GM21723 (cell line): ENCODE measurements around the gene PIK3R2.
"Not testable (repeated sequence)": the region's sequence is repeated elsewhere in the genome, so short reads cannot be mapped to it uniquely, and the experiment has no call there.

Experiments
- ATAC-seq: cut with Tn5 transposase; IDR thresholded peaks from one replicate; pipeline ENCODE4 v1.9.1; 2021; ENCODE audit warnings: mild to moderate bottlenecking, moderate library complexity; ENCODE audit not compliant: unreplicated experiment

Gene PIK3R2

GRCh38 chr19:18152442-18152816, 534 bp upstream of the PIK3R2 start:
- ATAC-seq = peak; percentile 63

- ATAC-seq = no peak
Observed at GRCh38 chr19:18153556-18154134, 682 bp downstream of the PIK3R2 start.

- no peak for ATAC-seq
Observed at GRCh38 chr19:18155095-18156087, 2.4 kb downstream of the PIK3R2 start.

GRCh38 chr19:18156268-18156667, 3.3 kb downstream of the PIK3R2 start:
- no peak for ATAC-seq

- ATAC-seq = no peak
Observed at GRCh38 chr19:18156841-18157464, 4.0 kb downstream of the PIK3R2 start.

- no peak for ATAC-seq
Observed at GRCh38 chr19:18157465-18158063, 4.6 kb downstream of the PIK3R2 start.

GRCh38 chr19:18158467-18158866, 5.5 kb downstream of the PIK3R2 start:
- ATAC-seq = no peak

GRCh38 chr19:18159059-18159616, 6.2 kb downstream of the PIK3R2 start:
- ATAC-seq = not testable (repeated sequence)

GRCh38 chr19:18159810-18160209, 6.8 kb downstream of the PIK3R2 start:
- ATAC-seq = no peak

GRCh38 chr19:18160493-18160970, 7.6 kb downstream of the PIK3R2 start:
- no peak for ATAC-seq

- ATAC-seq = peak; percentile 55
Observed at GRCh38 chr19:18160971-18161635, 8.1 kb downstream of the PIK3R2 start.

GRCh38 chr19:18161636-18162002, 8.7 kb downstream of the PIK3R2 start:
- no peak for ATAC-seq

GRCh38 chr19:18164072-18164471, 11.1 kb downstream of the PIK3R2 start:
- no peak for ATAC-seq

- ATAC-seq = no peak
Observed at GRCh38 chr19:18165794-18166544, 13.0 kb downstream of the PIK3R2 start.

GRCh38 chr19:18167011-18167410, 14.0 kb downstream of the PIK3R2 start:
- no peak for ATAC-seq

GRCh38 chr19:18167975-18168645, 15.1 kb downstream of the PIK3R2 start:
- peak; percentile 36 for ATAC-seq

GRCh38 chr19:18168673-18169381, 15.9 kb downstream of the PIK3R2 start:
- ATAC-seq = no peak

GRCh38 chr19:18170714-18171255, 17.8 kb downstream of the PIK3R2 start:
- ATAC-seq = no peak
